ENCODE measurements around the gene RAB3GAP2.
"Not testable (repeated sequence)": the region's sequence is repeated elsewhere in the genome, so short reads cannot be mapped to it uniquely, and the experiment has no call there.

Gene RAB3GAP2

DNA sequence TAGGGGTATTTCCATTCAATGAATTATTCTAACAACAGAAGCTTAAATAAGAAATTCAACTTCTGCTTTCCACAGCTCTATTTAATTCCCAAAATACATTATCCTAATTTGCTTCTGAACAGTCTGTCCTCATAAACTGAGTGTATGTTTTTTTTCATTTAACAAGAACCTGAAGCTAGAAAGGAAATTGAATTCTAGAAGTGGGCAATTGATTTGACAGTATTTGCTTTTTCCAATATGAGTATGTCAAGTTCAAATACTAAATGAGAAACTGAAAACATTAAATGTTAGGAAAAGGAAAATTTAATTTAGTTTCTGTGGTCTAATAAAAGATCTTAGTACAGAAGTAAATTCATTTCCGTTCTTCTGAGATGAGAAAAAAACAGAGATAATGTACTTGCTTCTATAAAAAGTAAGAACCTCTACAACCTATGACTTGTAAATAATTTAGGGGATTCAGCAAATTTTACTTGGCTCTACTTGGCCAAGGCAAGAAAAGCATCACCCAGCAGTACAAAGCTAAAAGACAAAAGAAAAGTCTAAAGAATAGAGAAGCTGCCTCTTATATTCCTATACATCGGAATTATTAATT lies 31.1 kb downstream of the RAB3GAP2 start:
- no peak for DNase-seq (ENCODE audit: low read depth in 2 of 3, low spot score in 2 of 3)

DNA sequence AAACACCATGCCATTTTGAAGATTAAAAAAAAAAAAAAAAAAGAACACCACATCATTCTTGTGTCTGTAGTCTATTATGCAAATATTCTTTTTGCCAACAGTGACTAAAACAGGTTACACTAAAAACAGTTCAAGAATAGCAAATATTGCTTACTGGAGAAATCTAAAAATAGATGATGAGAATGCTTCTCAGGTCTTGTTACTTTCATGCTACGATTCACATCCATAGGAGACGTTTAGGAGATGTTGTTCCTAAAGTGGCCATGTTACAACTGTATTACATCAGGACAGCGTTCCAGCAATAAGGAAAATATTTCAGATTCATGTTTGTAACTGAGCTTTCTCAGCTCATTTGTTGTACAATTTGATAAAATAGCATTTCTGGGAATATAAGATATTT lies 32.3 kb downstream of the RAB3GAP2 start:
- no peak for DNase-seq (ENCODE audit: low read depth in 2 of 3, low spot score in 2 of 3)

DNA sequence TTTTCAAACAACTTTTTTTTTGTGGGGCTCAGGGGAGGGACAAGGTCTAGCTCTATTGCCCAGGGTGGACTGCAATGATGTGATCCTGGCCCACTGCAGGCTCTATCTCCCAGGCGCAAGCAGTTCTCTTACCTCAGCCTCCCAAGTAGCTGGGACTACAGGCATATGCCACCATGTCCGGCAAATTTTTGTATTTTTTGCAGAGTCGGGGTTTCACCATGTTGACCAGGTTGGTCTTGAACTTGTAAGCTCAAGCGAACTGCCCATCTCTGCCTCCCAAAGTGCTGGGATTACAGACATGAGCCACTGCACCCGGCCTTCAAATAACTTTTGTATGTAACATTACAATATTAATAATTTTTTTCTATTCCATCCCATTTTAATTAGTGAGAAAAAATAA lies 33.0 kb downstream of the RAB3GAP2 start:
- DNase-seq (ENCODE audit: low read depth in 2 of 3, low spot score in 2 of 3) = no peak

DNA sequence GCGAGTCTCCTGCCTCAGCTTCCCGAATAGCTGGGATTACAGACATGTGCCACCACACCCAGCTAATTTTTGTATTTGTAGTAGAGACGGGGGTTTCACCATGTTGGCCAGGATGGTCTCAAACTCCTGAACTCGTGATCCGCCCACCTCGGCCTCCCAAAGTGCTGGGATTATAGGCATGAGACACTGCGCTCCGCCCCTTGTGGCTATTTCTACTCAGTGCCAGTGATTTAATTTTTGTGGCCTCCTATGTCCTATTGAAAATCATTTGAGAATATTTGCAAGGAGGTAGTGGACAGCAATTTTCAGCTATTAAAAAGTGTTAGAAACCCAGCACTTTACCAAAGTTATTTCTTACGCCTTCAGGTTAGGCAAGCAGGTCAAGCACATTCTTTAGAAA lies 36.0 kb downstream of the RAB3GAP2 start:
- DNase-seq (ENCODE audit: low read depth in 2 of 3, low spot score in 2 of 3) = not testable (repeated sequence)

DNA sequence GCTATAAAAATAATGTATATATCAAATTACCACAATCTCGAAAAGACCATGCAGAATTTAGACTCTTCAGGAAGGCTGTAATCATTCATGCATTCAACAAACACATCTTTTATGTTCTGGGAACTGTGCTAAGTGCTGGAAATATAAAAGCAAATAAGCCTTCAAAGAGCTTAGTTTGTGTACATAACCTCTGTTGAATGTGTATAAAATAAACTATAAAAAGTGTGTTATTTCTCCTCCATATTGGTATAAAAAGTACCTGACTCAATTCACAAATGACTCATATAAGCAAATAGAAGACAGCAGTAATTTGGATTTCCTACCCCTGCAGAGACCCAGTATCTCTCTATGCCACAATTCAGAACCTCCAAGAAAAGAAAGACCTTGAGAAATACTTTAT lies 36.8 kb downstream of the RAB3GAP2 start:
- DNase-seq (ENCODE audit: low read depth in 2 of 3, low spot score in 2 of 3) = no peak

DNA sequence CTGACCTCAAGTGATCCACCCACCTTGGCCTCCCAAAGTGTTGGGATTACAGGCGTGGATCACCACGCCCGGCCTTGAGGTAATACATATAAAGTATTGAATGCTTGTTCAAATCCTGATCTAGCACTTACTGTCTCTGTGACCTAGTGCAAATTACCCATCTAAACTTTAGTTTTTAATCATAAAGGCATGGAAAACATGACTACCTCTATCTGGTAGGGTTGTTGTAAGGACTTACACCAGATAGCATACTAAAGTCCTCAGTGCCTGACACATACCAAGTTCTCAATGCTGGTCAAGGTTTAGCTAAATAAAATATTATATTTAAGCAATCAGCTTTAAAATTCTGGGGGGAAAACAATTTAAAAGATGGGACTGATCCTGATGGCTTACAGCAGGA lies 38.3 kb downstream of the RAB3GAP2 start:
- DNase-seq (ENCODE audit: low read depth in 2 of 3, low spot score in 2 of 3) = no peak

DNA sequence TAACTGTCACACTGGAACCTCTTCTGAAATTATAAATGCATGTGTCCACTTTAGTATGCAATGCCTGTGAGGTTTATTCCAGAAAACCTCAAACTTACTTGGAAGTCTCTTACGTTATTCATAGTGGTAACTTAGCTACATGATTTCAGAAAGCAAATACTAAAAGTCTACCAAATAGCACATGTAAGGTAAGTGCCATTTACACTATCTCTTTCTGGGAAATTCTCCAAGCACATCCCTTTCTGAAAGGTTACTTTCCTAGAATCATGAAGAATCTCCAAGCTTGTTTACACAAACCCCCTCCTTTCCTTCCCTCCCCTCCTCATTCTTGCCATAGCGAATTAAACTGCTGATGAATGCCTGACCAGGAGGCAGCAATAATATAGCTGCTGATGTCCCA lies 42.5 kb downstream of the RAB3GAP2 start:
- DNase-seq (ENCODE audit: low read depth in 2 of 3, low spot score in 2 of 3) = no peak

DNA sequence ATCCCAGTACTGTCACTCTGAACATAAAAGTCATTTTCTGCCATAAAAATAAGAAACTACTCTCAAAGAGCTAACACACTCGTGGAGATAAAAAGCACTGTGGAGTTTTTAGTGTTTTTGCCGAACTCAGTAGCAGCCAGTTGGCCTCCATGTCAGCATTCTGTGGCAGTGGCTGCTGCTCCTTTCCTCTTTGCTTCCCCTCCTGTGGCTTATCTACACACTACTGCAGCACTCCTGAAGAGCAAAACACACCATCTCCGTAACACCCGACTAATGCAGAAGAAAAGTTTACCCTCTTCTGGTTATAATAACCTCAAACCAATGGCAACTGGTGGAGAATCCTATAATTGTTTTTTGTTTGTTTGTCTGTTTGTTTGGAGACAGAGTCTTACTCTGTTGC lies 44.9 kb downstream of the RAB3GAP2 start:
- no peak for DNase-seq (ENCODE audit: low read depth in 2 of 3, low spot score in 2 of 3)

DNA sequence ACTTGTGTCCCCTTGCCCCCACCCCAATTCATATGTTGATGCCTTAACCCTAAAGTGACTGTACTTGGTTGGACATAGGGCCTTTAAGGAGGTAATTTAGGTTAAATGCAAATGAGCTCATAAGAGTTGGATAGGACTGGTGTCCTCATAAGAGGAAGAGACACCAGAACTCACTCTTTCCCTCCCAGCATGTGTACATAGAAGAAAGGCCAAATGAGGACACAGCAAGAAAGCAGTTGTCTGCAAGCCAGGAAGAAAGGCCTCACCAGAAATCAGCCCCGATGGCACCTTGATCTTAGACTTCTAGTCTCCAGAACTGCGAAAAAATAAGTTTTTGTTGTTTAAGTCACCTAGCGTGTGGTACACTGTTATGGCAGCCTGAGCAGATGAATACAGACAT lies 45.5 kb downstream of the RAB3GAP2 start:
- DNase-seq (ENCODE audit: low read depth in 2 of 3, low spot score in 2 of 3) = no peak

DNA sequence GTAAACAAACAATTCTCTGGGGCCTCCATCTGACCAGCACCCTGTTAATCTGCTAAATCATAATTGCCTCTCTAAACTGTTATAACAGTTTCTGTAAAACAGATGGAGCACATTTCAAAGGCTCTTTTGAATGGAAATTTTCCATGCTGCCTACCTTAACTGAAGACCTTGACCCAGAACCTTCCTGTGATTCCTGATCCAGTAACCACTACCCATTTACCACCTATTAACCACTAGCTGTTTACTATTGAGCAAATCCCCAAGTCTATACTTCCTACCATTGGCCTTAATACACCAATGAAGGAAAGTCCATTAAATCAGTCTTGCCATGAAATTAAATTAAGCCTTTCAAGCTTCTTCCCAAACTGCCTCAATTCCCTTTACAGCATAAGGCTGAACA lies 46.3 kb downstream of the RAB3GAP2 start:
- no peak for DNase-seq (ENCODE audit: low read depth in 2 of 3, low spot score in 2 of 3)

DNA sequence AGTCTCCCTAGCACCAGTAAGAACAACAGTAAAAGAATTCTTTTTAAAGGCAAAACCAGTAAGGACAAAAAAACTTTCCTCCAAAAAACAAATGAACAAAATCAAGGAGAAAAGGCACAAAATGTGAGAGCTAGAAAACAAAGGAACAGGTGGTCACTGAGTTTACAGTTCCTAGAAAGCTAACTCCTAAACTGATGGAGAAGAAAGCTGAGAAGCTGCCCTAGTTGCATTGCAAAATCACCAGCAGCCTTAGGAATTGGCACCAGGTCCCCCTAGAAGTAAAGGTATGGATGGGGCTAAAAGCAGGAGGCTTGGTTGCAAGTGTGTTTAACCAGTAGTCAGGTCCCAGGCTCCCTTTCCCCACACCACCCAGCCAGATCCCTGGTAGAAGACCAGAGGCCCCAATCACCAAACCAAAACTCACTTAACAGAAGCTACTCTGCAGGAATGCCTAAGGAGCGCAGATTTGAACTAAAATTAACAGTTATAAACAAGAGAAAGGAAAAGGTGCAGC lies 47.6 kb downstream of the RAB3GAP2 start:
- DNase-seq (ENCODE audit: low read depth in 2 of 3, low spot score in 2 of 3) = no peak

DNA sequence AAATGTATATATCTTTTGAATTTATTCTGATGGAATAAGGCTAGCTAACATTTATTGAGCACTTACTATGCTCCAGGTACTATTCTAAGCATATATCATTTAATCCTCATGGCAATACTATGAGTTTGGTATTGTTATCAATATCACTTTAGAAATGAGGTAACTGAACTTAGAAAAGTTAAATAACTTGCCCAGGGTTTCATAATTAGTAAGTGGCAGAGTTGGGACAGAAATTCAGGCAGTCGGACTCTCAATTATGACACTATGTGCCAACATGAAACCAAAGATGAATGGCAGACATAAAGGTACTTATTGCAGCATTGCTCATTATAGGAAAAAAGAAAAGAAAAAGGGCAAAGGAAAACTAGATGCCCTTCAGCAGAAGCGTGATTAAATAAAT lies 48.2 kb downstream of the RAB3GAP2 start:
- no peak for DNase-seq (ENCODE audit: low read depth in 2 of 3, low spot score in 2 of 3)

DNA sequence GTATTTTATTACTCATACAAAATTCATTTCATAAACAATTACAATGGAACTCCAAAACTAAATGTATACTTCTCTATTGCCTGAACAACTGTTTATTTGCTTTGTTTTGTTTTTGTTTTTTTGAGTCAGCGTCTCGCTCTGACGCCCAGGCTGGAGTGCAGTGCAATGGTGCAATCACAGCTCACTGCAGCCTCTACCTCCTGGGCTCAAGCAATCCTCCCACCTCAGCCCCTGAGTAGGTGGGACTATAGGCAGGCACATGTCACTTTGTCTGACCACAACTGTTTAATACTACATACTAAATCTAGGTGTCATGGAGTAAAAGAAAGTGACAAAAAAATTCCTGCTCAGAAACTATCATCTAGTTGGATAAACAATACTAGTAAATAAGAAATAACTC lies 49.3 kb downstream of the RAB3GAP2 start:
- DNase-seq (ENCODE audit: low read depth in 2 of 3, low spot score in 2 of 3) = no peak

DNA sequence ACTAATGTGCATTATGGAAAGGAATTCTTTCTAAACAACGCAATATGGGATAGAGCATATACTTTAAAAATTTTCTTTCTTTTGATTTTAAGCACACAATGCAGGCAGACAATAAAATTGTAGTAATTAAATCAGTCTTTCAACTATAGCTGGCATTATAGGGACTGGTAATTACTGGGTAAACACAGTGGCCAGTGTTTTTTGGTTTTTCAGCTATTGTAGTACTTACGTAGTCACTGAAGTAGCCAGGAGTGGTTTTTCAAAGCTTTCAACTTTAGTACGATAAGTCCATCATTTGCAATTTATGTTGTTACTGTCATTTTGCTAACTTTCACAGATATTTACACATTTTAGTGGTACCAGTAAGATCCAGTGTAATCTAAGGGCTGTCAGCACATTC lies 50.6 kb downstream of the RAB3GAP2 start:
- DNase-seq (ENCODE audit: low read depth in 2 of 3, low spot score in 2 of 3) = no peak

DNA sequence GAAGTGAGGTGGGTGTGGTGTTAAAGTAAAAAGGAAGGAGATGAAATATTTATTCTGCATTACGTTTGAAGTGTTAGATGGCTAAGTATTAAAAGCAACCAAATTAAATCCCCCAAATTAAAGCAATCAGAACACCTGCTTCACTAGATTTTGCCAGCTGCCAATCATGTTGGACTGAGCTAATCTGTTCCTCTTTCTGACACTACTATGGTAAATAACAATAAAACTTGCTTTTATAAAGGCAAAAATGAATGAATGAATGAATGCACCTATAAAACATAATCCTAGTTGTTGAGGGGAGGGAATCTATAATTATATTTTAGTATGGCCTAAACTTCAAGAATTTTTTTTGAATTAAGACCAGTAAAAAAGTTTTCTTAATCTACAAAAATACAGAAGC lies 51.0 kb downstream of the RAB3GAP2 start:
- no peak for DNase-seq (ENCODE audit: low read depth in 2 of 3, low spot score in 2 of 3)

DNA sequence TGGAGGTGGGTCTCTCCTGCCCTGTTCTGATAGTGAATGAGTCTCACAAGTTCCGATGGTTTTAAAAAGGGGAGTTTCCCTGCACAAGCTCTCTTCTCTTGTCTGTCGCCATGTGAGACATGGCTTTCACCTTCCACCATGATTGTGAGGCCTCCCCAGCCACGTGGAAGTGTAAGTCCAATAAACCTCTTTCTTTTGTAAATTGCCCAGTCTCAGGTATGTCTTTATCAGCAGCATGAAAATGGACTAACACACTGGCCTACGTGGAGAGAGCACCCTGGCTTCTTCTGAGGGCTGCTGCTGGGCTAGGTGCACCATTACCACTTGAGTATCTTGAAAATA lies 51.6 kb downstream of the RAB3GAP2 start:
- not testable (repeated sequence) for DNase-seq (ENCODE audit: low read depth in 2 of 3, low spot score in 2 of 3)

DNA sequence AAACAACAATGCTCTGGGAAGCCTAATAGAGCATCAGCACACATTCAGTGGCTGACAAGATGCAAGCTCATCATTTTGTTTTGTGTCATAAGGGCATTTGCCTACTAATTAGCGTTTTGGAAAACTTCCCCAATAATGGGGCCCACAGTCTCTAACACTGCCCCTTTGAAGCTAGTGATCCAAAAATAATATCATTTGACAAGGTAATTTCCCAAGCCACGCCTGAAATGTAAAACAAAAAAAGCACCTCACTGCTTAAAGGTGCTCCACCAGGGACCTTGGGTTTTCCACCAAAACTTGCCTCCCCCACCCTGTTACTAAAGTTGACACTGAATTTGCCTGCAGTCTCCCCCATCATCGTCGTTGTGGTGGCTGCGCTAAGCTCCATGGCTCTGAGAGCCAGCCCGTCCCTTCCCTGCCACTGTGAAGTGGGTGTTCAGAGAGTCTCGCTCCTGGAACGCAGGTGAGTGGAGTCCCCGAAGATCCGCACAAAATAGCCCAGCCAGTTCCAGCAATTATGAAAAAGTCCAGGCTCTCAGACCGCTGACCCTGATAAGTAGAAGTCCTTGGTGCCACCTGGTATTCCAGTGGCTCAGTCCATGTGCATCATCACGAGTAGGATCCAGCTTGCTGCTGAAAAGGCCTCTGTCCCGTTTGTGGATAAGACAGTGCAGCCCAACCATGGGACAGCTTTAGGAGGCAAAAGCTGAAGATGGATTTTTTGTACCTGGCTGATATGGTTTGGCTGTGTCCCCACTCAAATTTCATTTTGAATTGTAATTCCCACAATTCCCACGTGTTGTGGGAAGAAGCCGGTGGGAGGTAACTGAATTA lies 52.2 kb downstream of the RAB3GAP2 start:
- no peak for DNase-seq (ENCODE audit: low read depth in 2 of 3, low spot score in 2 of 3)

DNA sequence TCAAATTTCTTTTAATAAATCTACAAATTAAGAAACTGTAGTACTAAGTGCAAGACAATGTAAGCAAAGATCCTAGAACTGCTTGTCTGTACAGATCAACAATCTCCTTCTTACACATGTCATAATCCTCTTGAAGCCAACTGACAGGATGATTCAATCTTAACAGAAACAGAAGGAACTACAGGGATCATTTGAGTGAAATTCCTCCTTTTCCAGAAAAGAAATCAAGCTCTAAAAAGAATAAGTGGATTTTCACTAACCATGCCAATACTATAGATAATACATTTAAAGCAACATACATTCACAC lies 53.2 kb downstream of the RAB3GAP2 start:
- DNase-seq (ENCODE audit: low read depth in 2 of 3, low spot score in 2 of 3) = no peak

DNA sequence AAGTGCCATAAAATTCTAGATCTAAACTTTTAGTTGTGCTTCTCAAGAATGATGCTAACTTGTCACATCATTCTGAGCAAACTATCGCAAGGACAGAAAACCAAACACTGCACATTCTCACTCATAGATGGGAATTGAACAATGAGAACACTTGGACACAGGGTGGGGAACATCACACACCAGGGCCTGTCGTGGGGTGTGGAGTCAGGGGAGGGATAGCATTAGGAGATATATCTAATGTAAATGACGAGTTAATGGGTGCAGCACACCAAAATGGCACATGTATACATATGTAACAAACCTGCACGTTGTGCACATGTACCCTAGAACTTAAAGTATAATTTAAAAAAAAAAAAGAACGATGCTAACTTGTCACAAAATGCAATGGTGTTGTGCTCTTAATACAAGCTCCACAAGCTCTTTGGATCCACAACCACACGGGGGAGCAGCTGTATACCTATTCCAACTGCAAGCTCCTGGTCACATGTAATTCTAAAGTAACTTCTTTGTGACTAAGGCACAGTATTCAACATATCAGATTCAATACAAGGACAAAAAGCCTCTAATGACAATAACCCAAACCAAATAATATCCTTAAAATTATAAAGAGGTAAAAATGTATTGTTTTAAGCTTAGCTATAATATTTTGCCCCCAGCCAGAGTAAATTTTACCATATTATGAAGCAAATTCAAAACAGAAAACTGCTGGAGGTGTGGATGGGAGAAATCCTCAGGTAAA lies 53.7 kb downstream of the RAB3GAP2 start:
- not testable (repeated sequence) for DNase-seq (ENCODE audit: low read depth in 2 of 3, low spot score in 2 of 3)

DNA sequence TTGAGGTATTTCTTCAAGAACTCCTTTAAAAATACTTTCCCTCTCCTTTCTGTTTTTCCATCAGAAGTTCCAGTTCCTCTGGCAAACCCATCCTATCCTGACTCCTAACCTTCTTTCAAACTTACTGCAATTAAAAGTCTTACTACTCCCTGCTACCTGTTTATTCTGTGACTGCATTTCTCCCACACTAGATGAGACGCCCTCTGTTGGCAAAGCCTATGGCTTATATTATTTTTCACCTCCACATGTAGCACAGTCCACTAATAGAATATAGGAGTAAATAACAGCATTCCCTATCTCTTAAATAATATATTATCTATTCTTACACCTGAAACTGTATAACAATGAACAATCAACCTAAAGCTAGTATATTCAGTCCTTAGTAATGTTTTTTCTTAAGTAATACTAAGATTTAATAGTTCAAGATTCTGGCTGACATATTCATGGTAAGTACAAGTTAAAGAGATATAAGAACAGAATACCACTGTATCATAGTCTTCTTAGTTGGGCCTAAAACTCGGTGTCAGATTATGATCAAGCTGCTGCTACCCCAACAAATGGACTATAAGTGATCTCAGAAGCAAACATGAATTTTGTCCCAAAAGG lies 54.8 kb downstream of the RAB3GAP2 start:
- DNase-seq (ENCODE audit: low read depth in 2 of 3, low spot score in 2 of 3) = no peak

DNA sequence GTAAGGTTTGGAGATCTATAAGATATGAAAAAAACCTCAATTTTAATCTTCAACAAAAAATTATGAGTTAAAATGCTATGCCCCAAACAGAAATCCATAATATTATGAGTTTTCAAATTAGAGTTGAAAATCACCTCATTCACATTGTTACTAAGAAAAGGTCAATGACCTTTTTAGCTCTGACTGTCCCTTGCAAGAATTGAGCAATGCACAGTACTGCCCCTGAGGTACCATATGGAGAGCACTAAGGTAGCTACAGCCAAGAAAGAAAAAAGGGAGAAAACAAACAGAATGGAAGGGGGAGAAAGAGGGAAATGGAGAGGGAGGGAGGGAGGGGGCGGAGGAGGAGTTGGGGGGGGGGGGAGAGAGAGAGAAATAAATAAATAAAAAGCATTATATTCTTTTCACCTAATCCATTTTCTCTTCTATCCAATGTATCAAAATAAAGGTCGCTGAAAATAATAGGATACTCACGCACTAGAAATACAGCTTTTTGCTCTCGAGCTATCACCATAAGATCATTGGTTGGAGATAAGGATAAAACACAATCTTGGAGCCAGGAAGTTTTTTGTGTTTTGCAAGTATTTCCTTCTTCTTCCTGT lies 58.8 kb downstream of the RAB3GAP2 start:
- DNase-seq (ENCODE audit: low read depth in 2 of 3, low spot score in 2 of 3) = no peak

DNA sequence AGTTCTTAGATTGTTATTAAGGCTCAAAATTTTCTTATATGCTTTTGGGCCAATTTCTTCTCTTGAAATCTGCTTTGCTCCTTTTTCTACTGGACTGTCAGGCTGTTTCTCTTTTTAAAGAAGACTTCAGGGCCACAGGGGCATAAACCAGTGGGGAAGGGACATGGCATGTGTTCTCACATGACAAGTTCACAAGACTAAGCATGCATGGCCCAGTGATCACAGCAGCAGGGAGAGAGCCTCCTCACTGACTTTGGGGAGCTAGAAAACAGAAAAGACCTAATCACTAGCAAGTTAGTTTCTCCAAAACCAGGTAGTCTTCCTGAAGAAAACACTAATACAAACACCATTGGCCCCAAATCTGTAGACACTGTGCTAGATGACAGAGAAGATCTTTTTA lies 64.8 kb downstream of the RAB3GAP2 start:
- DNase-seq (ENCODE audit: low read depth in 2 of 3, low spot score in 2 of 3) = no peak

All from activated CD8-positive, alpha-beta memory T cell treated with anti-CD3 and anti-CD28 coated beads for 48 hours (primary cell).